ENCODE data around the gene APOL1. TPM values are rescaled to one million over a fixed set of nuclear protein-coding genes. Genes with fewer than 3 reads are reported as not detected.

Gene APOL1
- total and polyA plus RNA-seq, 4 donors: 7.7 to 129 (median 59.5) TPM

- H3K9ac ChIP-seq (ENCODE audit: low read depth in 1 of 2, low read length in 2 of 2): no peak overlapping the region
These were observed 8.2 kb upstream of the APOL1 start for GRCh38 chr22:36244522-36245391.

More at GRCh38 chr22:36244522-36245391, 8.2 kb upstream of the APOL1 start:
- Histone ChIP-seq H3K4me3 (ENCODE audit: low read depth in 1 of 3, low read length in 3 of 3) (no peak overlapping the region), H3K36me3 (ENCODE audit: control insufficient read depth in 4 of 4, insufficient read depth in 3 of 4, low read depth in 1 of 4, low read length in 3 of 4) (no peaks in the 10 kb centered on the region), H3K4me1 (ENCODE audit: control insufficient read depth in 4 of 4, insufficient read depth in 4 of 4, low read length in 3 of 4) (peaks cover 6 to 31% (median 15%) of the 10 kb centered on the region in 4 donors), H3K27ac (ENCODE audit: low read depth in 1 of 2, low read length in 2 of 2) (no peak overlapping the region), H3K9me3 (ENCODE audit: control insufficient read depth in 4 of 4, low read length in 3 of 4) (no peaks in the 10 kb centered on the region), H3K27me3 (ENCODE audit: control insufficient read depth in 4 of 4, insufficient read depth in 4 of 4, low read length in 3 of 4) (no peaks in the 10 kb centered on the region)
- TF ChIP-seq HNF4G (IDR thresholded peaks at IDR 0.05) (no peak), CTCF (IDR thresholded peaks at IDR 0.05; ENCODE audit: low read depth, low read length, missing input control) (no peak), ZBTB33 (IDR thresholded peaks at IDR 0.05) (no peak), EGR1 (IDR thresholded peaks at IDR 0.05; ENCODE audit: low read depth in 2 of 2) (no peak), RAD21 (IDR thresholded peaks at IDR 0.05) (no peak), MAX (IDR thresholded peaks at IDR 0.05) (no peak), JUND (IDR thresholded peaks at IDR 0.05) (no peak), HNF4A (conservative IDR thresholded peaks at IDR 0.05) (no peak), REST (IDR thresholded peaks at IDR 0.05) (no peak), GABPA (IDR thresholded peaks at IDR 0.05 in 1 of 2, conservative IDR thresholded peaks at IDR 0.05 in 1 of 2) (no peak)
- WGBS: 85% methylated on average over 5 of the region's 5 CpGs
- no peak for DNase-seq (ENCODE audit: low spot score)
